Astrocyte (in vitro differentiated cells and primary cell): ENCODE measurements around the gene SLC25A29. TPM values are rescaled to one million over a fixed set of nuclear protein-coding genes. Genes with fewer than 3 reads are reported as not detected.

ENCODE experiments used
- DNase-seq: peaks from one replicate; pipeline ENCODE4 v3.0.0-alpha.2; 2010; ENCODE audit warnings: low read depth
- FAIRE-seq: peaks from 2 replicates; lab custom pipeline; 2011; peaks lifted over from hg19 to GRCh38; lab: Jason Lieb, UNC
- H2AFZ ChIP-seq: 2 replicates; pipeline ENCODE4 v1.6.0; 2012; ENCODE audit warnings: low read depth, low read length, inconsistent platforms
- H3K27ac ChIP-seq: 2 replicates; pipeline ENCODE4 v1.5.1; 2011; ENCODE audit warnings: low read depth, low read length, inconsistent platforms
- H3K27me3 ChIP-seq: 2 replicates; pipeline ENCODE4 v1.6.0; 2011; ENCODE audit warnings: low read length, inconsistent platforms; ENCODE audit not compliant: insufficient read depth
- H3K36me3 ChIP-seq: 2 replicates; pipeline ENCODE4 v1.5.1; 2011; ENCODE audit warnings: low read length, inconsistent platforms; ENCODE audit not compliant: insufficient read depth
- H3K4me1 ChIP-seq: 2 replicates; pipeline ENCODE4 v1.5.1; 2011; ENCODE audit warnings: low read length, inconsistent platforms; ENCODE audit not compliant: insufficient read depth
- H3K4me2 ChIP-seq: 2 replicates; pipeline ENCODE4 v1.6.0; 2012; ENCODE audit warnings: low read length, inconsistent platforms
- H3K4me3 ChIP-seq: 2 replicates; pipeline ENCODE4 v1.5.1; 2011; ENCODE audit warnings: low read depth, mild to moderate bottlenecking, low read length, inconsistent platforms; ENCODE audit not compliant: insufficient read depth
- H3K79me2 ChIP-seq: 2 replicates; pipeline ENCODE4 v1.6.0; 2012; ENCODE audit warnings: mild to moderate bottlenecking, low read length, inconsistent platforms; ENCODE audit not compliant: insufficient read depth
- H3K9ac ChIP-seq: 2 replicates; pipeline ENCODE4 v1.6.0; 2012; ENCODE audit warnings: mild to moderate bottlenecking, low read length, inconsistent platforms
- H3K9me3 ChIP-seq: 2 replicates; pipeline ENCODE4 v1.5.1; 2012; ENCODE audit warnings: low read depth, mild to moderate bottlenecking, low read length, inconsistent platforms; ENCODE audit not compliant: insufficient read depth
- H4K20me1 ChIP-seq: 2 replicates; pipeline ENCODE4 v1.6.0; 2012; ENCODE audit warnings: low read length, inconsistent platforms; ENCODE audit not compliant: insufficient read depth
- H3K27ac Mint-ChIP-seq: one replicate; pipeline ENCODE4 v1.8.0; 2021; ENCODE audit warnings: mild to moderate bottlenecking, mixed read lengths; ENCODE audit not compliant: unreplicated experiment
- H3K27me3 Mint-ChIP-seq: one replicate; pipeline ENCODE4 v1.8.0; 2021; ENCODE audit warnings: low read depth, mixed read lengths; ENCODE audit not compliant: unreplicated experiment
- H3K36me3 Mint-ChIP-seq: one replicate; pipeline ENCODE4 v1.8.0; 2021; ENCODE audit warnings: low read depth, mixed read lengths; ENCODE audit not compliant: unreplicated experiment
- H3K4me1 Mint-ChIP-seq: one replicate; pipeline ENCODE4 v1.8.0; 2021; ENCODE audit warnings: low read depth, mixed read lengths; ENCODE audit not compliant: unreplicated experiment
- H3K4me3 Mint-ChIP-seq: one replicate; pipeline ENCODE4 v1.8.0; 2021; ENCODE audit warnings: mild to moderate bottlenecking, moderate library complexity, mixed read lengths; ENCODE audit not compliant: unreplicated experiment
- H3K9me3 Mint-ChIP-seq: one replicate; pipeline ENCODE4 v1.8.0; 2021; ENCODE audit warnings: mild to moderate bottlenecking, mixed read lengths; ENCODE audit not compliant: unreplicated experiment
- EZH2 ChIP-seq: IDR thresholded peaks from 2 replicates; pipeline ENCODE4 v1.6.1; 2012; ENCODE audit warnings: mild to moderate bottlenecking, low read length, inconsistent platforms; ENCODE audit not compliant: insufficient read depth
- total RNA-seq: library from RNA; stranded (reverse); gene quantifications from 2 replicates; pipeline ENCODE4 v1.2.1, GENCODE V29; 2021
- TF ChIP-seq, protein P1 (sequence below): IDR thresholded peaks from 2 replicates; pipeline ENCODE4 v1.5.1; 2011; ENCODE audit warnings: low read depth, mild to moderate bottlenecking, inconsistent platforms, low read length, moderate library complexity; ENCODE audit not compliant: insufficient read depth

The SLC25A29 gene
- total RNA-seq, 1 donor from 2014 or later = 30.2 TPM

GRCh38 chr14:100279133-100279532, 27.1 kb downstream of the SLC25A29 start:
- FAIRE-seq (no peak), DNase-seq (no peak)
- peaks cover 82% of the 10 kb centered on the region for H4K20me1 ChIP-seq
- H3K4me1 ChIP-seq = peaks cover 18% of the 10 kb centered on the region
- H3K9ac ChIP-seq = no peak overlapping the region
- no peaks in the 10 kb centered on the region for H3K27me3 ChIP-seq
- no peak overlapping the region for H3K27ac ChIP-seq
- H2AFZ ChIP-seq = no peak overlapping the region
- Mint-ChIP-seq H3K9me3 (no peaks in the 10 kb centered on the region), H3K27me3 (no peaks in the 10 kb centered on the region), H3K27ac (peak overlapping the region; percentile 4), H3K36me3 (peaks cover 8% of the 10 kb centered on the region), H3K4me1 (peaks cover 56% of the 10 kb centered on the region), H3K4me3 (no peak overlapping the region)
- H3K9me3 ChIP-seq = no peaks in the 10 kb centered on the region
- peak overlapping the region; percentile 17 for H3K4me2 ChIP-seq
- H3K79me2 ChIP-seq = peaks cover 84% of the 10 kb centered on the region
- no peak for TF ChIP-seq EZH2
- TF ChIP-seq, protein P1, sequence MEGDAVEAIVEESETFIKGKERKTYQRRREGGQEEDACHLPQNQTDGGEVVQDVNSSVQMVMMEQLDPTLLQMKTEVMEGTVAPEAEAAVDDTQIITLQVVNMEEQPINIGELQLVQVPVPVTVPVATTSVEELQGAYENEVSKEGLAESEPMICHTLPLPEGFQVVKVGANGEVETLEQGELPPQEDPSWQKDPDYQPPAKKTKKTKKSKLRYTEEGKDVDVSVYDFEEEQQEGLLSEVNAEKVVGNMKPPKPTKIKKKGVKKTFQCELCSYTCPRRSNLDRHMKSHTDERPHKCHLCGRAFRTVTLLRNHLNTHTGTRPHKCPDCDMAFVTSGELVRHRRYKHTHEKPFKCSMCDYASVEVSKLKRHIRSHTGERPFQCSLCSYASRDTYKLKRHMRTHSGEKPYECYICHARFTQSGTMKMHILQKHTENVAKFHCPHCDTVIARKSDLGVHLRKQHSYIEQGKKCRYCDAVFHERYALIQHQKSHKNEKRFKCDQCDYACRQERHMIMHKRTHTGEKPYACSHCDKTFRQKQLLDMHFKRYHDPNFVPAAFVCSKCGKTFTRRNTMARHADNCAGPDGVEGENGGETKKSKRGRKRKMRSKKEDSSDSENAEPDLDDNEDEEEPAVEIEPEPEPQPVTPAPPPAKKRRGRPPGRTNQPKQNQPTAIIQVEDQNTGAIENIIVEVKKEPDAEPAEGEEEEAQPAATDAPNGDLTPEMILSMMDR = no peak
- no peak overlapping the region for H3K4me3 ChIP-seq
- H3K36me3 ChIP-seq = peaks cover 18% of the 10 kb centered on the region

GRCh38 chr14:100278702-100279101, 27.5 kb downstream of the SLC25A29 start:
- peaks cover 55% of the 10 kb centered on the region for H3K4me1 Mint-ChIP-seq
- DNase-seq (peak; percentile 65), FAIRE-seq (no peak)
- Histone ChIP-seq H4K20me1 (peaks cover 86% of the 10 kb centered on the region), H3K36me3 (peaks cover 19% of the 10 kb centered on the region), H3K79me2 (peaks cover 88% of the 10 kb centered on the region), H3K27me3 (no peaks in the 10 kb centered on the region), H3K4me3 (no peak overlapping the region), H3K4me1 (peaks cover 18% of the 10 kb centered on the region), H3K4me2 (peak overlapping the region; percentile 17), H3K27ac (no peak overlapping the region), H3K9me3 (no peaks in the 10 kb centered on the region), H2AFZ (no peak overlapping the region), H3K9ac (peak overlapping the region; percentile 17)
- H3K9me3 Mint-ChIP-seq = no peaks in the 10 kb centered on the region
- TF ChIP-seq EZH2 = no peak
- TF ChIP-seq, protein P1 = peak; percentile 31
- peaks cover 8% of the 10 kb centered on the region for H3K36me3 Mint-ChIP-seq
- no peak overlapping the region for H3K4me3 Mint-ChIP-seq
- H3K27me3 Mint-ChIP-seq = no peaks in the 10 kb centered on the region
- H3K27ac Mint-ChIP-seq = peak overlapping the region; percentile 58

- H3K4me3 Mint-ChIP-seq = no peak overlapping the region
Measured at GRCh38 chr14:100275214-100275613, 31.0 kb downstream of the SLC25A29 start.

More at GRCh38 chr14:100275214-100275613, 31.0 kb downstream of the SLC25A29 start:
- Mint-ChIP-seq H3K27me3 (no peaks in the 10 kb centered on the region), H3K27ac (no peak overlapping the region), H3K9me3 (no peaks in the 10 kb centered on the region), H3K4me1 (peaks cover 34% of the 10 kb centered on the region), H3K36me3 (peaks cover 9% of the 10 kb centered on the region)
- Histone ChIP-seq H3K4me1 (peaks cover 18% of the 10 kb centered on the region), H2AFZ (no peak overlapping the region), H3K9me3 (no peaks in the 10 kb centered on the region), H4K20me1 (peaks cover 91% of the 10 kb centered on the region), H3K4me2 (no peak overlapping the region), H3K27me3 (no peaks in the 10 kb centered on the region), H3K27ac (no peak overlapping the region), H3K4me3 (no peak overlapping the region), H3K9ac (no peak overlapping the region), H3K36me3 (peaks cover 19% of the 10 kb centered on the region), H3K79me2 (peaks cover 91% of the 10 kb centered on the region)
- TF ChIP-seq EZH2 = no peak
- TF ChIP-seq, protein P1 = no peak
- FAIRE-seq = no peak
- DNase-seq = no peak
